Omental fat pad (tissue), 4 donors: Measurements from ENCODE around the gene SEMA4B. TPM values are rescaled to one million over a fixed set of nuclear protein-coding genes. Genes with fewer than 3 reads are reported as not detected.
"Not testable (repeated sequence)": the region's sequence is repeated elsewhere in the genome, so short reads cannot be mapped to it uniquely, and the experiment has no call there.

Experiments used
- ATAC-seq: fragments of 150-250 bp; one replicate; pipeline ENCODE4 v1.9.1; 2016; ENCODE audit warnings: mild to moderate bottlenecking, moderate library complexity; ENCODE audit not compliant: low FRiP score
- DNase-seq: peaks from one replicate; pipeline ENCODE4 v3.0.0-alpha.2; 2019; ENCODE audit warnings: low spot score
- CTCF ChIP-seq, 3 donors: fragments of 450-650 bp; IDR thresholded peaks; one replicate each; pipeline ENCODE4 v1.5.1; 2016 to 2017; ENCODE audit warnings: antibody characterized with exemption in 3 of 3, mild to moderate bottlenecking in 3 of 3, moderate library complexity in 2 of 3
- total RNA-seq, 4 donors: library from RNA; depleted of rRNA; stranded (reverse); fragments of >200 nt; gene quantifications; one replicate each; pipeline ENCODE4 v1.1.0, GENCODE V29; 2016

SEMA4B gene
- total RNA-seq, 4 donors from 2014 or later: 9.3 to 24.4 (median 17.6) TPM

DNA sequence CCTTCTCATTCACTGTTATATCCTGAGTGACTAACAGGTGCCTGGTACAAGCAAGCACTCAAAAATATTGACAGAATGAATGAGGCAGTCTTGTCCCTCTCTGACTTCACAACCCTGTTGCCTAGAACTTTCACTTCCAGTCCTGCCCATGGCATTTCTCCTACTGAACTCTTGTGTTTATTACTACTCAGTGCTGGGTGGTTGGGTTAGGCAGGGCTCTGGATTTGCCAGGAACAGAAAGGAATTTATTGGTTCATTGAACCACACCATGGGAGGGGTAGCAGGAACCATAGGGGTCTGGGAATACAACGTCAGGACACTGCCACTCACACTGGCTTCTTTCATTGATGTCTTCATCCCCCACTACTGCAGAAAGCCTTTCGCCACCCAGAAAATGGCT is 41.9 kb upstream of the SEMA4B start:
- DNase-seq: no peak
- peak; percentile 9 for ATAC-seq
- no peak for TF ChIP-seq CTCF (IDR thresholded peaks at IDR 0.05)

- no peak for TF ChIP-seq CTCF (IDR thresholded peaks at IDR 0.05)
- no peak for ATAC-seq
- DNase-seq: no peak
Measured at GRCh38 chr15:90160781-90161727, 40.1 kb upstream of the SEMA4B start.

DNA sequence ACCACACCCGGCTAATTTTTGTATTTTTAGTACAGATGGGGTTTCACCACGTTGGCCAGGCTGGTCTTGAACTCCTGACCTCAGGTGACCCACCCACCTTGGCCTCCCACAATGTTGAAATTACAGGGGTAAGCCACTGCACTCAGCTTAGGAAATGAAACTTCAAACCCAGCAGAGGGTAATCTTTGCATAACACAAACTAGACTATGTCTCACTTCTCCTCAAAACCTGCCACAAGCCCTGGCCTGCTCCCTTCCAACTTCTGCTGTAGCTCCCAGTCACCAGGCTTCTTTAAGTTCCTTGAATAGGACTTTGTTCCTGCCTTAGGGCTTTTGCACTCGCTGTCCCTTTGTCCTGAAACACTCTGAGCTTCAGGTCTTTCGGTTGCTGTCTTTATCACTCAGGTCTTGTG is 39.2 kb upstream of the SEMA4B start:
- DNase-seq (no peak), ATAC-seq (no peak)
- TF ChIP-seq CTCF (IDR thresholded peaks at IDR 0.05): no peak

- ATAC-seq: no peak
- TF ChIP-seq CTCF (IDR thresholded peaks at IDR 0.05): no peak
Measured at GRCh38 chr15:90162956-90163355, 38.2 kb upstream of the SEMA4B start.

DNA sequence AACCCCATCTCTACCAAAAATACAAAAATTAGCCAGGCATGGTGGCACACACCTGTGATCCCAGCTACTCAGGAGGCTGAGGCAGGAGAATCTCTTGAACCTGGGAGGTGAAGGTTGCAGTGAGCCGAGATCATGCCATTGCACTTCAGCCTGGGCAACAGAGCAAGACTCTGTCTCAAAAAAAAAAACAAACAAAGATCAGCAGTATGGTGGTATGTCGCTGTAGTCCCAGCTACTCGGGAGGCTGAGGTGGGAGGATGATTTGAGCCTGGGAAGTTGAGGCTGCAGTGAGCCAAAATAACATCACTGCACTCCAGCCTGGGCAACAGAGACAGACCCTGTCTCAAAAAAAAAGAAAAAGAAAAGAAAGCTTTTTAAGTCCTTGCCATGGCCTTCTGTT is 36.9 kb upstream of the SEMA4B start:
- DNase-seq, ATAC-seq: not testable (repeated sequence)

More at GRCh38 chr15:90162956-90163355, 38.2 kb upstream of the SEMA4B start:
- no peak for DNase-seq

DNA sequence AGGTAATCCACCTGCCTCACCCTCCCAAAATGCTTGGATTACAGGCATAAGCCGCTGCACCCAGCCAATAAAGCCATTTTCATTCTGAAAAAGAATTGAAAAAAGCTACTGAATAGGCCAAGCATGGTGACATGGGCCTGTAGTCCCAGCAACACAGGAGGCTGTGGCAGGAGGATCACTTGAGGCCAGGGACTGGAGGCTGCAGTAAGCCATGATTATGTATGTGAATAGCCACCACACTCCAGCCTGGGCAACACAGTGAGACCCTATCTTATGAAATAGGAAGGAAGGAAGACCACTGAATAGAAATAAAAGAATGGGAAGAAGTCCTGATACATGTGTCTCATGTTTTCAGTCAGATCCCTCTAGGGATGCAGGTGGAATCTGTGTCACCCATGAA is 36.0 kb upstream of the SEMA4B start:
- TF ChIP-seq CTCF (IDR thresholded peaks at IDR 0.05): no peak
- no peak for ATAC-seq
- no peak for DNase-seq

DNA sequence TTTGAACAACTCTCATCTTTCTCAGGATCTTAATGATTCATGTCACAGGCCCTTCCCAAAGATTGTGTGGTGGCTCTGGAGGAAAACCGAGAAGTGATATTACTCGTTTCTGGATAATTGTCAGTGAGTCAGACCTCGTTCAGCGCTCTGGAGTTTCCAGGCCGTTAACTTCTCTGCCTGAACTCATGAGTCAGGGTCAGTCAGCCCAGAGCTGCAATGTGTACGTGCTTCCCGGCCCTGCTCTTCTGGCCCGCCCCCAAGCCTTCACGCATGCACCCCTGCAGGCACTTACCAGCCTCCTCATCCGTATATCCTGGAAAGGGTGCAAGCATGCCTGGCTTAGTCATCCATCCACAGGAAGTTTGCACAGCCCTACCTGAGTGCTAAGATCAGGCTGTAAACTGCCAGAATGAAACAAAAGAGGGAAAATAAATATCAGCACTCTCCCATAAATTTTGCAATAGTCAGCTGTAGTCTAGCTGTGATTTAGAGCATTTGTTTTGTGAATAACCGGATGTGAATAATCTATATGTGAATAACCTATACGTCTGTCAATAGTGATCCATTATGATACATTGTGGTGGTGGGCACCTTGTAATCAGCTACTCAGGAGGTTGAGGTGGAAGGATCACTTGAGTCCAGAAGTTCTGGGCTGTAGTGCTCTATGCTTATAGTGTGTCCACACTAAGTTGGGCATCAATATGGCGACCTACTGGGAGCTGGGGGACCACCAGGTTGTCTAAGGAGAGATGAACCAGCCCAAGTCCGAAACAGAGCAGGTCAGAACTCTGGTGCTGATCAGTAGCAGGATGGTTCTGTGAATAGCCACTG is 35.3 kb upstream of the SEMA4B start:
- DNase-seq: peak; percentile 80
- ATAC-seq: peak; percentile 98
- TF ChIP-seq CTCF (IDR thresholded peaks at IDR 0.05): no peak
